ENCODE data around the gene MACROD2.

The MACROD2 gene

DNA sequence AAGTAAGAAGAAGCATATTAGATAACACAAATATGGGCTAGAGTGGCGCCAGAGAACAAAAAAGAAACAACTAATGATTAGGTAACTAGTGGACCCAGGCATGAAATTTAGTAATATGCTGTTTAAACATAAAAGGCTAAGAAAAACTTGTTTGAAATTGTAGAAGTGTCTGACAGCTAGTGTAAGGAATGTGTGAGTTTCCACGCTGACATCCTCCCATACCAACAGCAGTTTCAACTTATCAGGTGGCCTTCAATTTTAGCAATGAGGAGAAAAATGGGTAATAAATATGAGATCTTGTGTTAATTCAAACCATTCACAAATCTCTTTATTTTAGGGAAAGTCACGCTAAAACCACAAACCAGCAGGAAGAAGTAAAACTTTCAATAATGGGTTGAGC, 782.3 kb downstream of the MACROD2 start:
- no peak for DNase-seq (ENCODE audit: low read depth)
- H3K4me3 ChIP-seq (ENCODE audit: control insufficient read depth, low read depth, low read length) = no peak overlapping the region
- TF ChIP-seq CTCF (IDR thresholded peaks at IDR 0.05; ENCODE audit: control insufficient read depth, insufficient read depth, low read depth, low read length, missing control alignments) = no peak

DNA sequence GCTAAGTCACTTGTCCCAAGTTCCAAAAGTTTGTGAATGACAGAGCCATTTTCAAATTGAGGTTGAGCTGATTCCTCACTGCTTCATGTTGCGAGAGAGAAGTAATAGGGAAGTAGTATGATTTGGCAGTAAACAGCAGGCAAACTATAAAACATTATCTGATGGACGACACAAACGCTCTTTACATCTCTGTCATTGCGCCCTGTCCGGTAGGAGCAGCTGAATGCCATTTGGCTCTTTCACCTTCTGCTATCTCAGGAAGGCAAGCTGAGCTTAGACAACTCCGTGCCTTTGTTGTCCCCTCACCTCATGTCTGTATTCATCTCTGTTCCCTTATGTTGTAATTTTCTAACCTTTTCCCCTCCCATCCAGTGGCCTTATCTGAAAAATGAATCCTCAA, 782.8 kb downstream of the MACROD2 start:
- no peak for DNase-seq (ENCODE audit: low read depth)
- H3K4me3 ChIP-seq (ENCODE audit: control insufficient read depth, low read depth, low read length) = no peak overlapping the region
- no peak for TF ChIP-seq CTCF (IDR thresholded peaks at IDR 0.05; ENCODE audit: control insufficient read depth, insufficient read depth, low read depth, low read length, missing control alignments)

GRCh38 chr20:14778875-14779274, 783.6 kb downstream of the MACROD2 start:
- no peak overlapping the region for H3K4me3 ChIP-seq (ENCODE audit: control insufficient read depth, low read depth, low read length)
- TF ChIP-seq CTCF (IDR thresholded peaks at IDR 0.05; ENCODE audit: control insufficient read depth, insufficient read depth, low read depth, low read length, missing control alignments) = no peak
- DNase-seq (ENCODE audit: low read depth) = no peak

GRCh38 chr20:14780508-14780907, 785.2 kb downstream of the MACROD2 start:
- TF ChIP-seq CTCF (IDR thresholded peaks at IDR 0.05; ENCODE audit: control insufficient read depth, insufficient read depth, low read depth, low read length, missing control alignments) = no peak
- DNase-seq (ENCODE audit: low read depth) = no peak
- H3K4me3 ChIP-seq (ENCODE audit: control insufficient read depth, low read depth, low read length) = no peak overlapping the region

GRCh38 chr20:14782731-14783130, 787.4 kb downstream of the MACROD2 start:
- no peak overlapping the region for H3K4me3 ChIP-seq (ENCODE audit: control insufficient read depth, low read depth, low read length)
- no peak for DNase-seq (ENCODE audit: low read depth)
- no peak for TF ChIP-seq CTCF (IDR thresholded peaks at IDR 0.05; ENCODE audit: control insufficient read depth, insufficient read depth, low read depth, low read length, missing control alignments)

DNA sequence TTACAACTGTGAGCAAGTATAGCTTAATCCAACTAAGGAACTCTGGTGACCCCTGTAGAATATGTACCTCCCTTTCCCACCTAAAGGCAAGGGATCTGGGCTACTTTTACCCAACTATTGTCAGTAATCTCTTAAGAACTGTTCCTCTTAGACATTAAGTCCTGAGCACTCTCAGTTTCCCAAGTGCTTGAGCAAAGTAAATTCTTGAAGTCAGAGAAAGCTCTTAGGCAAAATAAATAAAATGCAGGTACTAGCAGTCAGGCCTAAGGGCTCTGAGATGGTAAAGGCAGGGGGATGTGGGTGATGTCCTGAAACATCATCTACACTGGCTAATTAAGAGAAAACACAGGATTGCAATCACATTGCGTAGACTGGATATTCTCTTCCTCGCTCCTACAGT, 788.5 kb downstream of the MACROD2 start:
- DNase-seq (ENCODE audit: low read depth) = no peak
- no peak overlapping the region for H3K4me3 ChIP-seq (ENCODE audit: control insufficient read depth, low read depth, low read length)

More for the DNA sequence above, 788.5 kb downstream of the MACROD2 start:
- TF ChIP-seq CTCF (IDR thresholded peaks at IDR 0.05; ENCODE audit: control insufficient read depth, insufficient read depth, low read depth, low read length, missing control alignments) = no peak
